ENCODE data around the gene MYCBPAP.

GRCh38 chr17:50524838-50525237 lies 16.6 kb downstream of the MYCBPAP start:
- TF ChIP-seq EZH2 (optimal IDR thresholded peaks at IDR 0.05; ENCODE audit: low read depth, low read length), result no peak
- TF ChIP-seq, protein P1, sequence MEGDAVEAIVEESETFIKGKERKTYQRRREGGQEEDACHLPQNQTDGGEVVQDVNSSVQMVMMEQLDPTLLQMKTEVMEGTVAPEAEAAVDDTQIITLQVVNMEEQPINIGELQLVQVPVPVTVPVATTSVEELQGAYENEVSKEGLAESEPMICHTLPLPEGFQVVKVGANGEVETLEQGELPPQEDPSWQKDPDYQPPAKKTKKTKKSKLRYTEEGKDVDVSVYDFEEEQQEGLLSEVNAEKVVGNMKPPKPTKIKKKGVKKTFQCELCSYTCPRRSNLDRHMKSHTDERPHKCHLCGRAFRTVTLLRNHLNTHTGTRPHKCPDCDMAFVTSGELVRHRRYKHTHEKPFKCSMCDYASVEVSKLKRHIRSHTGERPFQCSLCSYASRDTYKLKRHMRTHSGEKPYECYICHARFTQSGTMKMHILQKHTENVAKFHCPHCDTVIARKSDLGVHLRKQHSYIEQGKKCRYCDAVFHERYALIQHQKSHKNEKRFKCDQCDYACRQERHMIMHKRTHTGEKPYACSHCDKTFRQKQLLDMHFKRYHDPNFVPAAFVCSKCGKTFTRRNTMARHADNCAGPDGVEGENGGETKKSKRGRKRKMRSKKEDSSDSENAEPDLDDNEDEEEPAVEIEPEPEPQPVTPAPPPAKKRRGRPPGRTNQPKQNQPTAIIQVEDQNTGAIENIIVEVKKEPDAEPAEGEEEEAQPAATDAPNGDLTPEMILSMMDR (IDR thresholded peaks at IDR 0.05; ENCODE audit: low read length), result no peak
- no peak for TF ChIP-seq EZH2phosphoT487 (IDR thresholded peaks at IDR 0.05; ENCODE audit: low read length)
